ENCODE data around the gene SP7.
"Not testable (repeated sequence)": the region's sequence is repeated elsewhere in the genome, so short reads cannot be mapped to it uniquely, and the experiment has no call there.

Gene SP7

DNA sequence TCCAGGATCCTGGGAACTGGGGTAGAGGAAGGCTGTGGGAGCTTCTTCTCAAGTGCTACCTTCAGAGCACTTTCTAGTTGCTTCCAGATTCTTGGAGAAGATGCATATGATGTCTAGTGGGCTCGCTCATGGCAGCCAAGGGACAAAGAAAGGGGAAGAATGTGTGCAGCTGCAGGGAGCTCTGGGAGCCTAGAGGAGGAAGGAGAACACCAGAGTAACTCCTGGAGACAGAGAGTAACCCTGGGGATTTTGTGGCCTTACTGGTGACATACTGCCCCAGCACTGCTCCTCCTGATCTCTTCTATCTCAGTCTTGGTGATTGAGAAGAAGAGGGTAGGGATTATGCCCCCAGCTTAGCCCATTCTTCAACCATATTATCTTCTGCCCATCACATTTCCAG lies 10.3 kb upstream of the SP7 start:
- DNase-seq (ENCODE audit: low spot score) = no peak

DNA sequence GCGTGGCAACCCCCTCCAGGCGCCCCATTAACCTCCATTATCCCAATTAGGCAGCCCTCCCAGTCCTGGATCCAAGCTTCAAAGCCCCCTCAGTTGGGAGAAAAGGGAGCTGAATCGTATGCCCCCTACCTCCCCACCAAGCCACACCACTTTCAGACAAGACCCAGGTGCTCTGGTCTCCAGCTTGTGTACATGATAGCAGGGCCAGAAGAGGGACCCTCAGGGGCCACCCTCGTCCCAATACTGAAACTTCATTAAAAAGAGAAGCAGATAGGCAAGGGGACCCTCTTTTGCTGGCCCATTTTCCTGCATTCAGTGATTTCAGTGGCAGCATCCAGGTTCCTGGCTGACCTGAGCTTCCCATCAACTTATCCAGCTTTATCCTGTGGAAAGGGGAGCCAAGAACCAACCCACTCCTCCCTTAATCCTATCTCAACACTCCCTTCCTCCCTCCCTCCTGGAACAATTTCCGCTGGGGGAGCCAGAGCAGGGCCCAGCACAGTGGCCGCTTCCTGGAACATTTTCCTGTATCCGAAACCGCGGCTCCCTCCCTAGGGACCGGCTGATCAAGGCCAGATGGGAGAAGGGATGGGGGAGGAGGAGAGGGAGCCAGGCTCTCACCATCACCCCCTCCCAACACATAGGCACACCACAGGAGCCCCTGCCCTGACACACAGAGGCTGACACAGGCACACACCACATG lies 9.5 kb upstream of the SP7 start:
- no peak for DNase-seq (ENCODE audit: low spot score)

DNA sequence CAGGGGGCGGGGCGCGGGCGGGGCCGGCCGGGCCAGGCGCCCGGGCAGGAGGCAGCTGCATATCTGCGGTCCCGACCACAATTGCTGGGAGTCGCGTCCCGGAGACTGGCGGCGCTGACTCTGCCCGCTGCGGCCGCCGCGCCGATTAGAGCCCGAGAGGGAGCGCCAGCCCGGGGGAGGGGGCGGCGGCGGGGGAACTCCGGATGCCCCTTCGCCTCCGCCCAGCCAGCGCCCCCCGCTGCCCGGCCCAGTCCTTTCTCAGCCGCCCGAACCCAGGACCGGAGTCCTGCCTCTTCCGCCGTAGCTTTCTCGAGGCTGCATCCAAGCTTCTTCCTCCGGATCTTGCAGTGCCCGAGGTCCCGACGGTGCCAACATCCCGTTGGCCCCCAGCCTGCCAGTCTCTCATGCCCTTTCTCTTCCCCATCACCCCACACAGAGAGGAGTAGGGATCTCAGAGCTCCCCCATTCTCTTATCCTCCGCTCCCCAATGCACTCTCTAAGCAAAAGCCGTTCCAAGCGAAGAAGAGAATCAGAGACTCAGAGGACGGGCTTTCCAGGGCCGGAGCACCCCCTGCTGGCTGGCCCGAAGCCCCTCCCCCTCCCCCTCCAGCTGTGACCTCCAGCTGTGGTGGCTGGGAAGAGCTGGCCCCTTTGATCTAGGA lies 8.8 kb upstream of the SP7 start:
- no peak for DNase-seq (ENCODE audit: low spot score)

DNA sequence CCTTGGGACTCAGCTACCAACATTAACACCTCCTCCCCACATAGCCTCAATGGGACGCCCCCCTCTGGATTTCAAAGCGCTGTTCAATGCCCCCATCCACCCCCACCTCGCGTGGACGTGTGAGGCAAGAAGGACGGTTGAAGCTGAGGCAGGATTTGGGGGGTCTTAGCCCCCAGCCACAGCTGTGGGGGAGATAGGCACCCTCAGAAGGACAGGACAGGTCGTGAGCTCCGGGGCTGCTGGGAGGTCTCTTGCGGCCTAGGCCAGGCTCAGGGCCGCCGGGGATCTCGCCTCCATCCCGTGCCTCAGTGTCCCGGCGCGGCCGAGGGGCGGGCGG lies 8.3 kb upstream of the SP7 start:
- DNase-seq (ENCODE audit: low spot score) = no peak

DNA sequence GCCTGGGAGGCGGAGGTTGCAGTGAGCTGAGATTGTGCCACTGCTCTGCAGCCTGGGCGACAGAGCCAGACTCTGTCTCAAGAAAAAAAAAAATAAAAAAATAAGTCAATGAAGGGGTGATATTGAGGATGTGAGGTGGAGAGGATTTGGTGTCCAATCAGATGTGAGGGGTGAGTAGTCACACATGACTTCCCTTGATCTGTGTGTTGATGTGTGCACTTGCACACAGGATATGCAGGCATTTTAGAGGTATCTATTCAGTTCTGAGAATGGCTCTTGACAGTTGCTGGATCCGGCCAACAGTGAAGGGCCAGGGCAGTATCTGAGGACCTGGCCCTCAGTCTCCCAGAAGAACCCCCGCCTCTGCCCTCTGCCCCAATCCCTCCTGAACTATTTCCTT lies 7.8 kb upstream of the SP7 start:
- DNase-seq (ENCODE audit: low spot score) = no peak

DNA sequence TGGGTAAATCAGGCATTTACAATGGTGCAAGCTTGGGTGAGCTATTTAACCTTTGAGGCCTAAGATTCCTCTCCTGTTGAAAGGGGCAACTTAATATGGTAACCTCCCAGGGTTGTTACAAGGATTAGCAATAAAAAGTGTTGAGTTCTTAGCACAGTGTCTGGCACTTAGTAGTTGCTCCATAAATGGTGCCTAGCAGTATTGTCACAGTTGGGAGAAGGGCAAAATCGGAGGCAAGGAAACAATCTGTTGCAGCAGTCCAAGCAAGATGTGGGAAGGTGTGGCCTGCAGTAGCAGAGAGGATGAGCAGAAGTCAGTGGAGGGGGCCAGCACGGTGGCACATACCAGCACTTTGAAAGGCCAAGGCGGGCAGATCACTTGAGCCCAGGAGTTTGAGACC lies 7.3 kb upstream of the SP7 start:
- no peak for DNase-seq (ENCODE audit: low spot score)

DNA sequence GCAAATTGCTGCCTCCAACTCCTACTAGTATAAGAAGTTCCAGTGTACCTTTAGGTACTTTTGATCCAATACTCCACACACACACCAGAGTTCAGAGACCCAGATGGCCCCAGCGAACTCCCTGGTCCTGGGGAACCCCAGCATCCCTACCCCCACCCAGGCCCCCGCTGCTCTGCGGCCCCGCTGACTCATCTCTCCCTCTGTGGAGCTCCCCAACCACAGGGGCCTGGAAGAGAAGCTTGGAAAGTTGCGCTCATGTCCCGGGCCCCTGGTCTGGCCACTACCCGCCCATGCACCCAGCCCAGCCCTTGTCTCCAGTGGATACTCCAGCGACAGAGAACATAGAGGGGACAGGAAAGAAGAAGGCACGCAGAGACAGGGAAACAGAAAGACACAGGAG lies 4.2 kb upstream of the SP7 start:
- no peak for DNase-seq (ENCODE audit: low spot score)

DNA sequence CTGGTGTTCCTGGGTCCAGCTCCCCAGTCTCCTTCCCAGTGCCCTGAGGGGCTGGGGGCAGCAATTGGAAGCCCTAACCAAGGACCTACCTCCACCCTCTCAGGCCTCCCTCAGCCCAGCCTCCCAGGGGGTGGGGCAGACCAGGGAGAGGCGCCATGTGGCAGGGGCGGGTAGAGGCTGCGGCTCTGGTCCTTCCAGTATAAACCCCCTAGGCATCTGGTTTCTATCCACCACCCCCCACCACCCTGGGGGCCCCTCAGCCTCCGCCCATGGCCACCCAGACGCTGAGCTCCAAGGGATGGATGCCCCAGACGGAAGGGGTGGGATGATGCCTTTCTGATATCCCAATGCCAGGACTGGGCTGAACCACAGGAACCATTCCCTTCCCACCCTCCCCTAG lies 2.8 kb upstream of the SP7 start:
- DNase-seq (ENCODE audit: low spot score) = no peak

DNA sequence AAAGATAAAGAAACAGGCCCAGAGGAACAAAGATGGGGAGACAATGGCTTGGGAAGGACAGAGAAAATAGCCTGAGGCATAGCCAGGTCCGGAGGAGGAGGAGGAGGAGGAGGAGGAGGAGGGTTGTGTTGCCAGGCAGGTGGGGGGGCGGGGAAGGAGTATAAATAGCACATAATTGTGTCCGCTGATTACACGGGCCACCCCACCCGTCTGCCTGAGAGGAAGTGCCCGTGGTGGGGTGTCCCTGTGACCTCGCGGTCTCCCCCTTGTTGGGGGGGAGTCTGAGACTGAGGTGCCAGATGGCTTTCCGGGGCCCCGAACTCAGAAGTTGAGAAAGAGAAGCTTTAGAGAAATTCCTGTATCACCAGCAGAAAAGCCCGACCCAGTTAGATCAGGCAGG lies 1.9 kb upstream of the SP7 start:
- DNase-seq (ENCODE audit: low spot score) = no peak

DNA sequence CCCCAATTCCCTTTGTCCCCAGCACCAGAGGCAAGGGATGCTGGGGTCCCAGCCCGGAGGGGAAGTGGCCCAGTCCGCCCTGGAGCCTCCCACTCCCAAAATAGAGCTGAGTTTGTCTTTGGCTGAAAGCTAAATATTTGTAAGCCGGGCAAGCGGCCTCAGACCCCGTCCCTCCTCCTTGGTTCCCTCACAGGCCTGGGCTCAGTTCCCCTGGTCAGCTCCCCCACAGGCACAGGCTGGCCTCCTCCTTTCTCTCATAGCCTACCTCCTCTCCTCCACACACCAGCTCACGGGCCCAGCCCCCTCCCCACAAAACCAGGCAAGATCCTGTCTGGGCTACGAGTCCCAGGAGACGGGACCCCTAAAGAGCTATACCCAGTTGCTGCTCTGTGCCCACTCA lies 1.3 kb downstream of the SP7 start:
- DNase-seq (ENCODE audit: low spot score) = no peak

DNA sequence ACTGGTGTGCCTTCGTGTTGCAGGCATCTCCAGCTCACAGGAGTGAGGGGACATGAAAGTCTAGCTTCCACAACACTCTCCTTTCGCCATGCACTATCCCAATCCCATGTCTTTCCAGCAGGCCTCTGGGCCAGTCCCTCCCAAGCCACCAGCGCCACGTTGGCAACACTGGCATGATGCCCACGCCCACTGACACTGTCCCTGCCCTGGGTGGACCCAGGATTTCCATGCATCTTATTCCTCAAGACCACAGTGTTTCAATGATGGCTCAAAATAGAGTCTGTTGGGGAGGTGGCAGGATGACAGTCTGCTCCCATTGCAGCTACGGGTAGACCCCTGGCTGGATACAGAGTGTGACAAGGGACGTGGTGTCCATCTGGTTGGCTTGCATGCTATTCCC lies 2.3 kb downstream of the SP7 start:
- DNase-seq (ENCODE audit: low spot score) = no peak

DNA sequence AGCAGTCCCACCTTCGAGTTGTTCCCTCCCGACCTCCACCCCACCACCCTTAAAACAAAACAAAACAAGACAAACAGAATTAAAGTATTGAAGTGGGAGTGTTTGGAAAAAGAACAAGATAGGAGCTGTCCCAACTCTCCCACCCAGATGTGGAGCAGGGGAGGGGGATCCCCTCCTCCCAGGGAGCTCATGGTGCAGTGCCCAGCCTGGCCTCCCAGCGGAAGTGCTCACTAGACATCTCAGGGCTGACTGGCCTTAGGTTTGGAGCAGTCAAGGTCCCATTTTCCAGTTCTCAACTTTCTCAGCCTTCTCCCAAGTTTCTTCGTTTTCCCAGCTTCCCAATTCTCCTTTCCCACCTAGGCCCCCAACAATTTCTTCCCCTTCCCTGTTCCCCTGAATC lies 2.9 kb downstream of the SP7 start:
- DNase-seq (ENCODE audit: low spot score) = no peak

DNA sequence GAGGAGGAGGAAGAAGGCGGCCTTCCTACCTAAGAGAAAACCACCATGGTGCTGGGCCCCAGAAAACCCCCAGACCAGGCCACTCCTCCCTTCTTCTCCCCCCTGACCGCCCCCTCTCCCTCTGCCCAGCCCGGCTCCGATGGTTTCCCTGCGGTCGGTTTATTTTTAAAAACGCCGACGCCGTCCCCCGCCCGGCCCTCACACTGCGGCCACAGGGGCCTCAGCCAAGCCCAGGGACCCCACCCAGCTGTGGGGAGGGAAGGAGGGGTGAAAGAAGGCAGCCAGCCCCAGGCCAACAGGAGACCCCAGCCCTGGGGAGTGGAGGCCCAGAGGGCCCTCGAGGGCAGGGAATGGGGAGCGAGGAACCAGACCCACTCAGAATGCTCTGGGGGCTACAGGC lies 3.4 kb downstream of the SP7 start:
- no peak for DNase-seq (ENCODE audit: low spot score)

DNA sequence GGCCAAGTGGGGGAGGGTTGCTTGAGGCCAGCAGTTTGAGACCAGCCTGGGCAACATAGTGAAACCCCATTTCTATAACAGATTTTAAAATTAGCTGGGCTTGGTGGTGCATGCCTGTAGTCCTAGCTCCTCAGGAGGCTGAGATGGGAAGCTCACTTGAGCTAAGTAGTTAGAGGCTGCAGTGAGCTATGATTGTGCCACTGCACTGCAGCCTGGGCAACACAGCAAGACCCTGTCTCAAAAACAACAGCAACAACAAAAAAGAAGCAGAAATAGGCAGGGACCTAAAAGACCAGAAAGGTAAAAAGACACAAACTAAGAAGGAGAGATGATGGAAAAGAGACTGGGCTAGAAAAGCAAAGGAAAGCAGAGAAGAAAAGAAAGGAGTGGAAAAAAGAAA lies 3.8 kb downstream of the SP7 start:
- not testable (repeated sequence) for DNase-seq (ENCODE audit: low spot score)

DNA sequence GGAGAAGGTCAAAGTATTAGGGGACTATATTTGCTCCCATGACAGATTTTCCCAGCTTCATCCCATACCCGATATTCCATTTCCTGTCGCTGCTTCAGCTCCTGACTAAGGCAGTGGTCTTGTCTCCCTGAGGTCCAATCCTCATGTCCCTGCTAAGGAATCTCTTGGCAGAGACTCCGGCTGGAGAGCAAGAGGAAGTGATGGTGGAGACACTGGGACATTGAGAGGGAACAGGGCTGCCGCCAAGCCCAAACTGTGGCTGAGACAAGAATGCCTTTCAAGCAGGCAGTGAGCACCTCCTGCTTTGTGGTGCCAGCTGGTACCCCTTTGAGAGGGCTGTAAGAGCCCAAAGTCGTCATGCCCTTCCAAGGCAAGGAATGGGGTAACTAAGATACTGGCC lies 5.5 kb downstream of the SP7 start:
- no peak for DNase-seq (ENCODE audit: low spot score)

DNA sequence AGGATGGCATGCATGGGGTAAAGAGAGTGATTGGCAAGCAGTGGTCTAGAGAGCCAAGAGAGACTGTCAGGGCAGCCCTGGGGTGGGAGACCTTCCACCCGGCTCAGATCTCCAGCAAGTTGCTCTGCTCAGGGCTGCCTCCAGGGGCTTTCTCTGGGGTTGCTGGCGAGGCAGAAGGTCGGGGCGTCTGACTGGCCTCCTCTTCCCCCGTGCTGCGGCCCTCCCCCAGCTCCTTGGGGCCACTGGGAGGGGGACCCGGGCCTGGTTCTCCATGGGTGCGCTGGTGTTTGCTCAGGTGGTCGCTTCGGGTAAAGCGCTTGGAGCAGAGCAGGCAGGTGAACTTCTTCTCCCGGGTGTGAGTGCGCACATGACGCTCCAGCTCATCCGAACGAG lies 8.1 kb downstream of the SP7 start:
- no peak for DNase-seq (ENCODE audit: low spot score)

DNA sequence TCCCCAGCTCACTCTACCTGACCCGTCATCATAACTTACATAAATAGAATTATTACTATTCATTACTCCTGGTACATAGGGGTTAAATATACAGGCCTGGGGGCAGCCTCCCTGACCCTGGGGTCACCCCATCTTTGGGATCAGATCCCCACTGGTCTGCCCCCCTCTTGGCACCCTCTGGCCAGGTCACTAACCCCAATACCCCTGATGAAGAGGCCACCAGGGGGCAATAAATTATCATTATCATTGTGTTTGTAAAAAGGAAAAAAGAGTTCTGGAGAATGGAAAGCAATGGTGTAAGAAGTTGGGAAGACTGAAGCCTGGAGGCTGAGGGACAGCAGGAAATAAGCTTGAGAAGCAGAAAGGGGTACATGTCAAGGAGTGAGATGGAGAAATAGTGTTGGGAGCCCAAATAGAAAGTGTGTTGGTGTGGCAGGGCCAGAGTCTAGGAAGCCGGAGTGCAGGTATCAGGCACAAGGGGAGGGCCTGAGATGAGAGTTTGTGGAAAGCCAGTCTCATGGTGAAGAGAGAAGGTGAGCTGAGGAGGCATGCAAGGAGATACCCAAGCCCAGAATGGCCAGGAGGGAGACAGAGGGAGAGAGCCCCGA lies 8.6 kb downstream of the SP7 start:
- DNase-seq (ENCODE audit: low spot score) = no peak

DNA sequence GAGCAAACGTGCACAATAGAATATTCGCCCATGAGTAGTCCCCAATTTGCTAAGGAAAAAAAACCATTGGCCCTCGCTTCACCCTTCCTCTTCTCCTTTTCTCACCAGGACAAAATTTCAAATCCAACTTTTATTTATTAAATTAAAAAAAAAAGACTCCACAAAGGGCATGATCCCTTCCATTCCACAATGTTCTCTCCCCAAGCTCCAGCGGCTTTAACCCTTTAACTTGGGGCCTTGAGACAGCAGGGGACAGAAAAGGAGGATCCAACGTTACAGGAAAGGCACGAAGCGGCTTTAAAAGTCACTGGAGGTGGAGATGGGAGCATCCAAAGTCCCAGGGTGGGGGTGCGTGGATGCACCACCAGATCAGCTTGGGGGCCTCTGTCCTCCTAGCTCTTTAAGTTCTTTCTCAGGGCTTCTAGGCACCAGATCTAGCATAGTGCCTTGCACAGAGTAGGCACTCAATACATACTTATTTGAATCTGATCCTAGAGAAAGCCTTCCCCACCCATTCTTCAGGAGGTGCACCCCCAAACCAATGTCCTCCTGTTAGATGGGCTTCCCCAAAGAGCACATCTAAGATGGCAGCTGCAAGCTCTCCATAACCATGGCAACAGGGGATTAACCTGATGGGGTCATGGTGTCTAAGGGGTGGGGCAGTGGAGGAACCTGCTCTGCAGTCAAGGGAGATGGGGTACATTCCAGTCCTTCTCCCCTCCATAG lies 9.5 kb downstream of the SP7 start:
- no peak for DNase-seq (ENCODE audit: low spot score)

DNA sequence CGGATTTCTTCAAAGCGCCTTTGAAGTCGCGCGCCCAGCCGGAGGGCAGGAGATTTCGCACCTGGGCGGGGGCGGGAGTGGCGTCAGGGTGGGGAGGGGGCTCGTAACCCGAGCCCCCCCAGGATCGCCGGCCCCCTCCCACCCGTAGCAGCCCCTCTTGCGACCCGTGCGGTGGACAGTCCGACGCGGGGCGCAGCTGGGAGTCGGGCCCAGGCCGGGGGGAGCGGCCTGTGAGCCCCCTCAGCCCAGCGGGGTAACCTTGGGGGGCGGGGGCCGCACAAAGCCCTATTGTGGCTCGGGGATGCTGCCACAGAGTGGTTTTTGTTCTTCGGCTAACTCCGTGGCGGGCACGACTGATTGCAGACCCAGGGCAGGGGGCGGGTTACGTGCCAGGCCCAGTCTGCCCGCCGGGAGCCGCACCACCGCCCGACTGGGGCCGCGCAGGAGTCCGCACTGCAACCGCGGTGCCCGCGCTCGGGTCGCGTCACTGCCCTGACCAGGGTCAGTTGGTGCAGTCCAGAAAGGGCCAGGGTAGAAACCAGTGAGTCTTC lies 10.6 kb downstream of the SP7 start:
- DNase-seq (ENCODE audit: low spot score) = peak; percentile 63

DNA sequence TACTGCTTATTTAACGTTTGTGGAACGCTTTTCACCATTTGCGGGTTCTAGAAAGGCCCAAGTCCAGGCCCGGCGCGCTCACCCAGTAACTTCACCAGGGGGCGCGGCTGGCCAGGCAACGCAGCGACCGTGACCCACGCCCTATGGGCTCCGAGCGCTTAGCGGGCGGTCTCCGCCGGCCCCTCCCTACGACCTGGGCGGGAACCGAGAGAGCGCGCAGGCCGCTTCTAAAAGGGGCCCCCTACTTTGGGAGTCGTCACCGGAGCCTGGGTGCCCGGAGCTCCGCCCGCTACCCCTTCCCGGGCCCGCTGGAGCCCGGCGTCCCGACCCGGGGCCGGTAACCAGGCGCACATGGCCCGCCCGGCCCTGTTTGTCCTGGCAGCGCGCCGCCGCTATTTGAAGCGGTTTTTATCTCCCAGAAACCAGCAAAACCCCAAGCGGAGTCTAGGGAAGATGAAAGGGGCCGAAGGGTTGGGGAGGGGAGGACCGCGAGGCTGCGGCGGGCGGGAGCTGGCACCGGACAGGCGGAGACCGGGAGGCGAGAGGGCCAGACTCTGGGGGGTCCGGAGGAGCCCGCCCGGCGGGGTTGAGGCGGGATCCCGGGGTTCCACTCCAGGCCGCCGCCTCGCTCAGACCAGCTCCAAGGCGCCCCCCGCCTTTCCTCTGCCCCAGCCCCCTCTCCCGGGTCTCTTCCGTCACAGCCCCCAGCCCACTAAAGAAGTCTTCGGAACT lies 11.2 kb downstream of the SP7 start:
- DNase-seq (ENCODE audit: low spot score) = peak; percentile 88

DNA sequence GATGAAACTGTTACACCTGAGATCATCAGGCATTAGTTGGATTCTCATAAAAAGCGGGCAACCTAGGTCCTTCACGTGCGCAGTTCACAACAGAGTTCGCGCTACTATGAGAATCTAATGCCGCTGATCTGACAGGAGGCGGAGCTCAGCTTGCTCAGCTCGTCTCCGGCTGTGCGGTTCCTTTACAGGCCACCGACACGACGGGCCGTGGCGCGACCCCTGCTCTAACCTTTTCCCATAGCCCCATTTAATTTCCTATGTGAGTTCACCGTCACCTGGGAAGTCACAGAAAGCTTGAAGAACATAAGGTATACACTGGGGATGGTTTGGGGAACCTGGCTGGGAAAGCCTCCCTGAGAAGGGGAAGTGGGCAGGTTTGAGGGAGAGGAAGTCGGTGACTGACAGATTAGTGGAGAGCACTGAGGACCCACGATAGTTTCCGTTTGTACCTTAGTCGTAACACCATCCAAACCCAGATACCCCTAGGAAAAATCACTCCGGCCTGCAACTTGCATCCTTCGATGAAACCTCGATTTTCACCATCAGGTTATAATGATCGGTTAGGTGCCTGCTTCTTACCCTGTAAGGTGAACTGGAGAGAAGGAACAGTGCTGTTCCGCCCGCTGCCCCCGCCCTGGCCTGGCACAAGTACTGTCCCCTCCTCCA lies 11.9 kb downstream of the SP7 start:
- no peak for DNase-seq (ENCODE audit: low spot score)
